DOHH2 (cell line): Measurements from ENCODE around the gene CEP295NL.

Source experiments
- H3F3A ChIP-seq: fragments of 200-600 bp; sonication (generic), shearing (Covaris generic); 2 replicates; pipeline ENCODE4 v1.6.0; 2016; ENCODE audit warnings: antibody characterized with exemption, mild to moderate bottlenecking; ENCODE audit not compliant: control insufficient read depth, insufficient read depth
- H3K27ac ChIP-seq: fragments of 200-600 bp; sonication (generic); 2 replicates; pipeline ENCODE4 v1.5.1; 2014; ENCODE audit warnings: low read depth, mild to moderate bottlenecking, low read length, moderate library complexity
- H3K27me3 ChIP-seq: fragments of 200-600 bp; sonication (generic); 2 replicates; pipeline ENCODE4 v1.6.1; 2014; ENCODE audit warnings: mild to moderate bottlenecking, low read length, mixed read lengths; ENCODE audit not compliant: control insufficient read depth
- H3K36me3 ChIP-seq: fragments of 200-600 bp; sonication (generic); 2 replicates; pipeline ENCODE4 v1.6.1; 2014; ENCODE audit warnings: mild to moderate bottlenecking, low read length, moderate library complexity, mixed read lengths; ENCODE audit not compliant: control insufficient read depth
- H3K4me1 ChIP-seq: fragments of 200-600 bp; sonication (generic); 2 replicates; pipeline ENCODE4 v1.6.1; 2014; ENCODE audit warnings: mild to moderate bottlenecking, low read length, mixed read lengths; ENCODE audit not compliant: control insufficient read depth
- H3K4me2 ChIP-seq: fragments of 200-600 bp; sonication (generic); 2 replicates; pipeline ENCODE4 v1.6.0; 2014; ENCODE audit warnings: mild to moderate bottlenecking, low read length, moderate library complexity
- H3K4me3 ChIP-seq: fragments of 200-600 bp; sonication (generic); 2 replicates; pipeline ENCODE4 v1.5.1; 2014; ENCODE audit warnings: mild to moderate bottlenecking, low read length, mixed read lengths
- H3K79me2 ChIP-seq: fragments of 200-600 bp; sonication (generic); 2 replicates; pipeline ENCODE4 v1.6.1; 2014; ENCODE audit warnings: mild to moderate bottlenecking, low read length, mixed read lengths; ENCODE audit not compliant: control insufficient read depth
- H3K9me2 ChIP-seq: fragments of 200-600 bp; sonication (generic); replicated peaks from 2 replicates; pipeline ENCODE4 v1.6.1; 2014; ENCODE audit warnings: mild to moderate bottlenecking, low read length, mixed read lengths; ENCODE audit not compliant: control insufficient read depth
- H3K9me3 ChIP-seq: fragments of 200-600 bp; sonication (generic); 2 replicates; pipeline ENCODE4 v1.6.1; 2014; ENCODE audit warnings: antibody characterized with exemption, low read length, mixed read lengths; ENCODE audit not compliant: control insufficient read depth, insufficient read depth
- H4K20me1 ChIP-seq: fragments of 200-600 bp; sonication (generic); 2 replicates; pipeline ENCODE4 v1.6.0; 2014; ENCODE audit warnings: low read depth, mild to moderate bottlenecking, antibody characterized with exemption, low read length, moderate library complexity; ENCODE audit not compliant: control insufficient read depth, insufficient read depth
- EZH2phosphoT487 ChIP-seq: fragments of 200-600 bp; sonication (generic); IDR thresholded peaks from 2 replicates; pipeline ENCODE4 v1.6.1; 2017; ENCODE audit warnings: borderline replicate concordance, mild to moderate bottlenecking, antibody characterized with exemption, low read length, moderate library complexity, mixed read lengths
- TF ChIP-seq, protein P1 (sequence below): fragments of 200-600 bp; sonication (generic); IDR thresholded peaks from one replicate; pipeline ENCODE4 v1.5.1; 2014; ENCODE audit warnings: antibody characterized with exemption, mild to moderate bottlenecking, low read depth, low read length; ENCODE audit not compliant: poor library complexity, severe bottlenecking

The CEP295NL gene

DNA sequence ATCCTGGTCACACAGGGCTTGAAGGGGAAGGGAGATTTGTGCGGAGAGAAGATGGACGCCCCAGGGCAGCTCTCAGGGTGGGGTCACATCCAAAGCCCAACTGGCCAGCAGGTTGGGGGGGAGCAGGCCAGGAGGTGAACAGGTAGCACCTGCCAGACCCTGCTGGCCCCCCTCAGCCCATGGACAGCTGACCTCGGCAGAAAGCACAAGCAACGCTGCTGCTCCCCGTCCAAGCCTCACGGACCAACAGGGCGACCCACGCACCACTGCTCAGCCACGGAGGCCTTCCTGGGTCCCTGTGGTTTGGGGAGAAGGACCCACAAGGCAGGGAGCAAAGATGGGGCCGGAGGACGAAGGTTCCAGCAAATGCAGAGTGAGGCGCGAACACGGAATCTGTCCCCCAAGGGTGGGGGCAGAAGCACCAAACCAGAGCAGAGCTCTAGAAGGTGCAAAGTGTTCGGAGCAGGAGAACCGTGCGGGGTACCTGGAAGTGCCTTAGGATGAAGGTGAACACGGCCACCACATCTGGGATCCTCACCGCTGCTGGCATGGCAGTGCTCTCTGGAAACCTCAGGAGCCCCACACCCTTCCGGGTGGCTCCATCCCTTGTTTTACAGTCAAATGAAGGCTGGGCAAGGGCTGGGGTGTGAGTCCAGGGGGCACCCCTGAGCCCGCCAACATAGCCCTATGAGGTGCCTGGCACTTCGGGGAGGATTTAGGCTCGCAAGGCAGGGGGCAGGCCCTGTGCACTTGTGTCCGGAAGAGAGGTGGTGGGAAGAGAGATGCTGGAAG lies 17.9 kb downstream of the CEP295NL start:
- H4K20me1 ChIP-seq = no peaks in the 10 kb centered on the region

DNA sequence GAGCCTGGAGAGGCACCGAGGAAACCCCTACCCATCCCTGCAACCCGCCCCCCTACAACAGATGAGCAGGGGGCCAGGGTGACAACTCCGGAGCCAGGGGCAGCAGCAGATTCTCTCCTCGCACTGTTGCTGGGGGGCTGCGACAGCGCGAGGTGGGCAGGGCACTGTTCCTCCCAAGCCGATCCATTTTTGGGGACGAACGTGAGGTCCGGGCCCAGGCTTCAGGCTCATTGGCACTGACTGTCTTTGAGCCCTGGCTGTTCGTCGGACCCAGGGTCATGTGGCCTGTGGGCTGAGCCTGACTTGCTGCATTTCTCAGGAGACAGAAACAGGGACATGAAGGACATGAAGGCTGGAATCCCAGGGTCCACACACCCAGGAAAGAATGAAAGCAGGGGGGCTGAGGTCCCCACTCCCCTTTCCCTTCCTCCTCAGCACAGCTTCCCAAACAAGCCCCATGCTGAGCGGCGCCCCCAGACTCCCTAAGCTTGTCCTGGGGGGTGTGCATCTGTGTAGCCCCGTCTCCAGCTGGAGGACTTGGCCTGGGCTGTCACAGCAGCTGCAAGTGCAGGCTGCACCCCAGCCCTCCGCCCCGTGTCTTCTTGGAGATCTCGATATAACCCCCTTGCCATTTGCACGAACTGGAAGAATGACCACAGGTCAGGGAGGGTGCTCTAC lies 18.7 kb downstream of the CEP295NL start:
- Histone ChIP-seq H3K27ac (no peak overlapping the region), H3K9me2 (no peaks in the 10 kb centered on the region), H4K20me1 (no peaks in the 10 kb centered on the region), H3K27me3 (peaks cover 24% of the 10 kb centered on the region), H3K4me3 (no peak overlapping the region), H3K9me3 (no peaks in the 10 kb centered on the region), H3K4me1 (no peaks in the 10 kb centered on the region), H3F3A (no peaks in the 10 kb centered on the region), H3K36me3 (no peaks in the 10 kb centered on the region), H3K79me2 (no peaks in the 10 kb centered on the region), H3K4me2 (no peak overlapping the region)
- TF ChIP-seq, protein P1, sequence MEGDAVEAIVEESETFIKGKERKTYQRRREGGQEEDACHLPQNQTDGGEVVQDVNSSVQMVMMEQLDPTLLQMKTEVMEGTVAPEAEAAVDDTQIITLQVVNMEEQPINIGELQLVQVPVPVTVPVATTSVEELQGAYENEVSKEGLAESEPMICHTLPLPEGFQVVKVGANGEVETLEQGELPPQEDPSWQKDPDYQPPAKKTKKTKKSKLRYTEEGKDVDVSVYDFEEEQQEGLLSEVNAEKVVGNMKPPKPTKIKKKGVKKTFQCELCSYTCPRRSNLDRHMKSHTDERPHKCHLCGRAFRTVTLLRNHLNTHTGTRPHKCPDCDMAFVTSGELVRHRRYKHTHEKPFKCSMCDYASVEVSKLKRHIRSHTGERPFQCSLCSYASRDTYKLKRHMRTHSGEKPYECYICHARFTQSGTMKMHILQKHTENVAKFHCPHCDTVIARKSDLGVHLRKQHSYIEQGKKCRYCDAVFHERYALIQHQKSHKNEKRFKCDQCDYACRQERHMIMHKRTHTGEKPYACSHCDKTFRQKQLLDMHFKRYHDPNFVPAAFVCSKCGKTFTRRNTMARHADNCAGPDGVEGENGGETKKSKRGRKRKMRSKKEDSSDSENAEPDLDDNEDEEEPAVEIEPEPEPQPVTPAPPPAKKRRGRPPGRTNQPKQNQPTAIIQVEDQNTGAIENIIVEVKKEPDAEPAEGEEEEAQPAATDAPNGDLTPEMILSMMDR = no peak
- TF ChIP-seq EZH2phosphoT487 = no peak

More for the DNA sequence above, 17.9 kb downstream of the CEP295NL start:
- TF ChIP-seq, protein P1 = no peak
- no peak for TF ChIP-seq EZH2phosphoT487
- Histone ChIP-seq H3K9me3 (no peaks in the 10 kb centered on the region), H3F3A (no peaks in the 10 kb centered on the region), H3K27ac (no peak overlapping the region), H3K79me2 (no peaks in the 10 kb centered on the region), H3K9me2 (no peaks in the 10 kb centered on the region), H3K4me3 (no peak overlapping the region), H3K36me3 (no peaks in the 10 kb centered on the region), H3K4me1 (peaks cover 4% of the 10 kb centered on the region; the same call in 1 of the 2 replicates), H3K27me3 (peaks cover 24% of the 10 kb centered on the region), H3K4me2 (no peak overlapping the region)

DNA sequence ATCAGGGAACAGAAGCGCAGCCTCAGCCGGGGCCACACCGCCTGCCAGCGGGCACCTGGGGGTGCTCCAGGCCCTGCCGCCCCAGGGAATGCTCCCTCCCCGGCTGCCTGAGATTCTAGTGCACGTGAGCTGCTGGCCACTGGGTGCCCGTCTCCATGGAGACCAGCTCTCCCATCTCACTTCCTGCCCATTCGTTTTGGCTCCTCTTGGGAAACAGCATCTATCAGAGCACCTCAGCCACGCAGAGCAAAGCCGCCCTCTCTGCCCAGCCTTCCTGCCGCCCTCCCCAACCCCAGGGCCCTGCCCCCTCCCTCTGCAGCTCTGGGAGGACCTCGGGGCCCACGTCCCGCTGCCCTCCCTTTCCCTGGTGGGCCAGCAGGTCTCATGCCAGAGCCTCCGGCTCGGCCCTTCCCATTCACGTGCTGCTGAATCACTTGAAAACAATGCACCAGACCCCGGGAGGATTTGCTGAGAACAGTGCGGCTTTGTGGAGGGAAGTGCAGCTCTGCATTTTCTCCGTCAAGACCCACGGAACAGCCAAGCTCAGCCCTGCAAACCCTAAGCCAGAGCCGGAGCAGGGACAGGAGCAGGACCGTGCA lies 19.4 kb downstream of the CEP295NL start:
- no peaks in the 10 kb centered on the region for H3K79me2 ChIP-seq
- H3F3A ChIP-seq = no peaks in the 10 kb centered on the region
- no peak overlapping the region for H3K4me3 ChIP-seq
- TF ChIP-seq EZH2phosphoT487 = no peak
- TF ChIP-seq, protein P1 = no peak
- no peaks in the 10 kb centered on the region for H3K4me1 ChIP-seq
- H3K4me2 ChIP-seq = no peak overlapping the region
- no peaks in the 10 kb centered on the region for H3K9me2 ChIP-seq
- H3K27ac ChIP-seq = no peak overlapping the region
- H3K27me3 ChIP-seq = peaks cover 21% of the 10 kb centered on the region
- no peaks in the 10 kb centered on the region for H4K20me1 ChIP-seq
- H3K36me3 ChIP-seq = no peaks in the 10 kb centered on the region
- no peaks in the 10 kb centered on the region for H3K9me3 ChIP-seq
